Measurements from ENCODE around the gene RBM15.

RBM15 gene

GRCh38 chr1:110390096-110390495 lies 50.9 kb downstream of the RBM15 start:
- H3K9me3 ChIP-seq (ENCODE audit: control insufficient read depth, insufficient read depth, low read depth, low read length): no peaks in the 10 kb centered on the region
- TF ChIP-seq HOXC10 (CRISPR knock-in tag; IDR thresholded peaks at IDR 0.05) (no peak), ZNF585B (tag by site-specific recombination; IDR thresholded peaks at IDR 0.05) (no peak), ZBTB11 (tag by site-specific recombination; conservative IDR thresholded peaks at IDR 0.05; ENCODE audit: low read depth) (peak; percentile 76), PRDM10 (tag by site-specific recombination; IDR thresholded peaks at IDR 0.05) (peak; percentile 37; the same call in 1 of the 2 replicates)
- POLR2A ChIA-PET: interaction anchor here (1.7 kb wide), 1 partner anchor 51 kb away, joined by 10 read pairs; the partner anchor contains the start of gene RBM15
- H3K4me1 ChIP-seq (ENCODE audit: control insufficient read depth, insufficient read depth, low read length): no peaks in the 10 kb centered on the region; the same call in 1 of the 2 replicates
- CTCF ChIA-PET: interaction anchor here (0.6 to 1.1 kb wide), 2 partner anchors 134 to 1097 kb away, joined by 3 read pairs; no protein-coding TSS in a partner anchor
- no peak overlapping the region for H3K27ac ChIP-seq (ENCODE audit: extremely low read depth, low read depth, low read length)
- H3K4me3 ChIP-seq (ENCODE audit: low read depth, low read length): peak overlapping the region; percentile 7; the same call in 1 of the 2 replicates
- peaks cover 0 to 25% of the 10 kb centered on the region in 2 experiments; a peak in 2 of 3 replicates for H3K36me3 ChIP-seq (ENCODE audit: control insufficient read depth in 2 of 2, insufficient read depth in 1 of 2, low read length in 2 of 2)

- ChIA-PET POLR2A (interaction anchor here (1.1 to 1.7 kb wide), 2 partner anchors 17 to 52 kb away, joined by 3 to 10 read pairs; partner anchors contain the start of gene RBM15), CTCF (interaction anchor here (0.6 kb wide), 1 partner anchor 1097 kb away, joined by 3 read pairs; no protein-coding TSS in a partner anchor)
- Histone ChIP-seq H3K27ac (ENCODE audit: extremely low read depth, low read depth, low read length) (no peak within 1 kb of the TSS), H3K9me3 (ENCODE audit: control insufficient read depth, insufficient read depth, low read depth, low read length) (no peaks in the 10 kb centered on the region), H3K4me1 (ENCODE audit: control insufficient read depth, insufficient read depth, low read length) (no peaks in the 10 kb centered on the region; the same call in 1 of the 2 replicates), H3K36me3 (ENCODE audit: control insufficient read depth in 2 of 2, insufficient read depth in 1 of 2, low read length in 2 of 2) (peaks cover 0 to 29% of the 10 kb centered on the region in 2 experiments; a peak in 2 of 3 replicates), H3K4me3 (ENCODE audit: low read depth, low read length) (peak within 1 kb of the TSS; percentile 7)
- TF ChIP-seq WT1 (tag by site-specific recombination; IDR thresholded peaks at IDR 0.05): peak; percentile 29; the same call in 1 of the 2 replicates
- no peak for TF ChIP-seq ZNF311 (tag by site-specific recombination; IDR thresholded peaks at IDR 0.05; ENCODE audit: borderline replicate concordance)
- no peak for TF ChIP-seq ZNF670 (tag by site-specific recombination; IDR thresholded peaks at IDR 0.05; ENCODE audit: low read depth)
- TF ChIP-seq ZNF629 (tag by site-specific recombination; IDR thresholded peaks at IDR 0.05): peak; percentile 38; the same call in 1 of the 2 replicates
- TF ChIP-seq GLI2 (tag by site-specific recombination; IDR thresholded peaks at IDR 0.05; ENCODE audit: borderline replicate concordance, low read depth): no peak
- TF ChIP-seq ZNF548 (tag by site-specific recombination; IDR thresholded peaks at IDR 0.05): no peak
- TF ChIP-seq ZNF837 (tag by site-specific recombination; IDR thresholded peaks at IDR 0.05): no peak
- peak; percentile 35; the same call in 1 of the 2 replicates for TF ChIP-seq PRDM4 (tag by site-specific recombination; IDR thresholded peaks at IDR 0.05)
- 0 out of 2 replicates have a peak, but pooled peaks have one; percentile 30 for TF ChIP-seq ZNF600 (tag by site-specific recombination; IDR thresholded peaks at IDR 0.05)
- no peak for TF ChIP-seq ZBTB48 (tag by site-specific recombination; IDR thresholded peaks at IDR 0.05)
- no peak for TF ChIP-seq ZNF24 (tag by site-specific recombination; IDR thresholded peaks at IDR 0.05)
- no peak for TF ChIP-seq ZNF416 (tag by site-specific recombination; IDR thresholded peaks at IDR 0.05)
- TF ChIP-seq ZXDB (tag by site-specific recombination; IDR thresholded peaks at IDR 0.05): no peak
- TF ChIP-seq PATZ1 (tag by site-specific recombination; IDR thresholded peaks at IDR 0.05): peak; percentile 42; the same call in 1 of the 2 replicates
- no peak for TF ChIP-seq ZNF175 (tag by site-specific recombination; IDR thresholded peaks at IDR 0.05)
- no peak for TF ChIP-seq HIC1 (tag by site-specific recombination; IDR thresholded peaks at IDR 0.05)
Observed at GRCh38 chr1:110390692-110391245, 51.6 kb downstream of the RBM15 start, which contains the start of gene SLC16A4. TSS of gene SLC16A4 (minus strand) at chr1:110391026. CDS start at chr1:110389323, 1,703 bp downstream.

Data from HEK293 (cell line).